ENCODE measurements around the gene ITGA3. TPM values are rescaled to one million over a fixed set of nuclear protein-coding genes. Genes with fewer than 3 reads are reported as not detected.

Gene ITGA3
- total RNA-seq (ENCODE audit: low replicate concordance): 16.1 and 35.1 TPM in 2 replicates

DNA sequence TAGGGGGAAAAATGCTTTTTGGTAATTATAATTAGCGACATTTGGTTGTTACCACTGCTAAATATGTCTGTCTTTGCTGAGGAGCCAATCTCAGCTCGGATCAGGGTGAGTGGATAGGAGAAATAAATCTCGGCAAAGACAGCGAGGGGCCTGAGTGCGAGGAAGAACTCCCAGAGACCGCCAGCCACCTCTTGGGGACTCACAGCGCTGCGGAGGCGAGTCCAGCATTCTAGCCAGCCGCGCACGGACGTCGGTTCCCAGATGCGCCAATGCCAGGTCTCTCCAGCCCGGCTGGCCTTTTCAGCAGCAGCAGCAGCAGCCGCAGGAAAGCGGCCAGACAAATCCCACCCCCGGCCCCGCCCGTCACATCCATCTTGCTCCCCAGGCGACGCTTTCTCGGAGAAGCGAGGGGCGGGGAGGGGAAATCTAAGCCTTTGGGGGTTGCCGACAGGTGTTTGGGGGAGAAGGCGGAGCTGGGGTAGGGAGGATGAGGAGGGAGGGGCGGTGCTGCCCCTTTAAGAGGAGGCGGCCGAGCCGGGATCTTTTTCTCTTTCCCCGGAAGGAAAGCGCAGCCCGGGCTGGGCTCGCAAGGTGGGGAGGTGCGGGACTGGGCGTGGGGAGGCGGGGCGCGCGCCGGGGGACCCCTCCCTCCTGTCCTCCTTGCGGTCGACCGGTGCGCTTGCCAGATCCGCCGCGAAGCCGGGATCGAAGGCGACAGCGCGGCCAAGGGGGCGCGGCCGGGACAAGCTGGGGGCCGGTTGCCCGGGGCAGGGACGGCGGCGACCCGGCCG is at the start of gene ITGA3:
Gene ITGA3, plus strand, starts transcription at position 685 of the 791 bp plus-strand sequence. CDS start 330 bp downstream, outside the sequence.
- TF ChIP-seq, protein P1, sequence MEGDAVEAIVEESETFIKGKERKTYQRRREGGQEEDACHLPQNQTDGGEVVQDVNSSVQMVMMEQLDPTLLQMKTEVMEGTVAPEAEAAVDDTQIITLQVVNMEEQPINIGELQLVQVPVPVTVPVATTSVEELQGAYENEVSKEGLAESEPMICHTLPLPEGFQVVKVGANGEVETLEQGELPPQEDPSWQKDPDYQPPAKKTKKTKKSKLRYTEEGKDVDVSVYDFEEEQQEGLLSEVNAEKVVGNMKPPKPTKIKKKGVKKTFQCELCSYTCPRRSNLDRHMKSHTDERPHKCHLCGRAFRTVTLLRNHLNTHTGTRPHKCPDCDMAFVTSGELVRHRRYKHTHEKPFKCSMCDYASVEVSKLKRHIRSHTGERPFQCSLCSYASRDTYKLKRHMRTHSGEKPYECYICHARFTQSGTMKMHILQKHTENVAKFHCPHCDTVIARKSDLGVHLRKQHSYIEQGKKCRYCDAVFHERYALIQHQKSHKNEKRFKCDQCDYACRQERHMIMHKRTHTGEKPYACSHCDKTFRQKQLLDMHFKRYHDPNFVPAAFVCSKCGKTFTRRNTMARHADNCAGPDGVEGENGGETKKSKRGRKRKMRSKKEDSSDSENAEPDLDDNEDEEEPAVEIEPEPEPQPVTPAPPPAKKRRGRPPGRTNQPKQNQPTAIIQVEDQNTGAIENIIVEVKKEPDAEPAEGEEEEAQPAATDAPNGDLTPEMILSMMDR (IDR thresholded peaks at IDR 0.05; ENCODE audit: insufficient read depth, low read length): no peak
- peak; percentile 76 for DNase-seq (ENCODE audit: low read depth)
- peak within 1 kb of the TSS; percentile 81 for H3K4me3 ChIP-seq (ENCODE audit: low read depth, low read length)

DNA sequence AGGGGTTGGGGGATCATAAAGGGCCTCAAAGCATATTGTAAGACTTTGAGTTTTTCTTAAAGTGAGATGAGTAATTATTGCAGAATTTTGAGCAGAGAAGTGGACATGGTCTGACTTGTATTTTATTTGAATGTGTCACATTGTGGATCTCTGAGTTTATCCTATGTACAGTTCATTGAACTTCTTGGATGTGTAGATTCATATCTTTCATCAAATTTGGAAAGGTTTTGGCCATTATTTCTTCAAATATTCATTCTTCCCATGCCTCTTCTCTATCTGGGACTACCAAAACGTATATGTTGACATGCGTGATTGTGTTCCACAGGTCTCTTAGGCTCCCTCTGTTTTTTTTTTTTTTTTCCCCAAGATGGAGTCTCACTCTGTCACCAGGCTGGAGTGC is 46.6 kb upstream of the ITGA3 start:
- no peak for DNase-seq (ENCODE audit: low read depth)
- no peak overlapping the region for H3K4me3 ChIP-seq (ENCODE audit: low read depth, low read length)
- TF ChIP-seq, protein P1 (IDR thresholded peaks at IDR 0.05; ENCODE audit: insufficient read depth, low read length): no peak

DNA sequence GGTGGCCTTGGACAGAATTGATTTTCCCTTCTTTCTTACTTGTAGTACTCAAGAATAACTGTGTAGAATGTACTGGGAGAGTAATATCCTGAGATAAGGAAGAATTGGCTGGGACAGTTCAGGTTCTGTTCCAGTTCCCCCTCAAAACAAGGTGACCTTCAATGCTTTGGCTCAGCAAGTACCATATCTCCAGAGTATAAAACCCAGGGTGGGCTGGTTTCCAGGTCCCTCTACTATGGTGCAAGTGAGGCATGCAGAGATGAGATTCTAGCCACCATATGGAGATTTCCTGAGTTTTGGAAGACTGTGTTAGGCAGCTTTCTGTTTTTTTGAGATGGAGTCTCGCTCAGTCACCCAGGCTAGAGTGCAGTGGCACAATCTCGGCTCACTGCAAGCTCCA is 42.8 kb upstream of the ITGA3 start:
- TF ChIP-seq, protein P1 (IDR thresholded peaks at IDR 0.05; ENCODE audit: insufficient read depth, low read length): no peak
- no peak overlapping the region for H3K4me3 ChIP-seq (ENCODE audit: low read depth, low read length)
- no peak for DNase-seq (ENCODE audit: low read depth)

DNA sequence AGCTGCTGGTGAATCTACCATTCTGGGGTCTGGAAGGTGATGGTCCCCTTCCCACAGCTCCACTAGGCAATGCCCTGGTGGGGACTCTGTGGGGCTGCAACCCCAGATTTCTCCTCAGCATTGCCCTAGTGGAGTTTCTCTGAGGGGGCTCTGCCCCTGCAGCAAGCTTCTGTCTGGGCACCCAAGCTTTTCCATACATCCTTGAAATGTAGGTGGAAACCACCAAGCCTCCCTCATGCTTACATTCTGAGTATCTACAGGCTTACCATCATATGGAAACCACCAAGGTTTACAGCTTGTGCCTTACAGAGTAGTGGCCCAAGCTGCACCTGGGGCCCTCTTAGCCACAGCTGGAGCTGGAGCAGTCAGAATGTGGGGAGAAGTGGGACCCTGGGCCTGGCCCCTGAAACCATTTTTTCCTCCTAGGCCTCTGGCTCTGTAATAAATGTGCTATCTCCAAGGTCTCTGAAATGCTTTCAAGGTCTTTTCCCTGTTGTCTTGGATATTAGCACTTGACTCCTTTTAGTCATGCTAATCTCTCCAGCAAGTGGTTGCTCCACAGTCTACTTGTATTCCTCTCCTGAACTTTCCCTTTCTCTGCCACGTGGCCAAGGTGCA is 41.3 kb upstream of the ITGA3 start:
- no peak overlapping the region for H3K4me3 ChIP-seq (ENCODE audit: low read depth, low read length)
- TF ChIP-seq, protein P1 (IDR thresholded peaks at IDR 0.05; ENCODE audit: insufficient read depth, low read length): no peak
- no peak for DNase-seq (ENCODE audit: low read depth)

DNA sequence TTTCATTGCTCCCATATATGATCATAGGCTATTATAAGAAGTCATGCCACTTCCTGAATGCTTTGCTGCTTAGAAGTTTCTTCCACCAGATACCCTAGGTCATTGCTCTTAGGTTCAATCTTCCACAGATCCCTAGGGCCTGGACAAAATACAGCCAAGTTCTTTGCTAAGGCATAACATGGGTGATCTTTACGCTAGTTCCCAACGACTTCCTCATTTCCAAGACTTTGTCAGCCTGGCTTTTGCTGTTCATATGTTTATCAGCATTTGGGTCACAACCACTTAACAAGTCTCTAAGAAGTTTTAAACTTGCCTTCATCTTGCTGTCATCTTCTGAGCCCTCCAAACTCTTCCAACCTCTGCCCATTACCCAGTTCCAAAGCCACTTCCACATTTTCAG is 40.8 kb upstream of the ITGA3 start:
- no peak for DNase-seq (ENCODE audit: low read depth)
- TF ChIP-seq, protein P1 (IDR thresholded peaks at IDR 0.05; ENCODE audit: insufficient read depth, low read length): no peak
- no peak overlapping the region for H3K4me3 ChIP-seq (ENCODE audit: low read depth, low read length)

DNA sequence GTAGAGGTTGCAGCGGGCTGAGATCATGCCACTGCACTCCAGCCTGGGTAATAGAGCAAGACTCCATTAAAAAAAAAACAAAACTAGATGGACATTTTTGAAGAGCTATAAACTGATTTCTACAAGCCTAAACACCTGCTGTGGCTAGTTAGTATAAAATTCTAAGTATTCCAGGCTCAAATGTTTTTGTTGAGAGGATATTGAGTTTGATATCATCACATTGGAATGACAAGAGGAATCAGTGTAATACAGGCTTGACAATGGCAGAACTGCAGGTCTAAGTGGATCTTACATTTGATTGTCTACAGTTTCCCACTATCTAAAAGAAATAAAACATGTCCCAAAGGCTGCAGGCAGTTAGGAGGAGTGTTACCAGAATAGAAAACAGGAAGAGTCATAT is 37.0 kb upstream of the ITGA3 start:
- DNase-seq (ENCODE audit: low read depth): no peak
- H3K4me3 ChIP-seq (ENCODE audit: low read depth, low read length): no peak overlapping the region
- TF ChIP-seq, protein P1 (IDR thresholded peaks at IDR 0.05; ENCODE audit: insufficient read depth, low read length): no peak

Data from fibroblast of the aortic adventitia (primary cell).